ENCODE results near the gene TSPAN6. TPM values are rescaled to one million over a fixed set of nuclear protein-coding genes. Genes with fewer than 3 reads are reported as not detected.

TSPAN6 gene
- total RNA-seq, result not detected in 2 replicates

DNA sequence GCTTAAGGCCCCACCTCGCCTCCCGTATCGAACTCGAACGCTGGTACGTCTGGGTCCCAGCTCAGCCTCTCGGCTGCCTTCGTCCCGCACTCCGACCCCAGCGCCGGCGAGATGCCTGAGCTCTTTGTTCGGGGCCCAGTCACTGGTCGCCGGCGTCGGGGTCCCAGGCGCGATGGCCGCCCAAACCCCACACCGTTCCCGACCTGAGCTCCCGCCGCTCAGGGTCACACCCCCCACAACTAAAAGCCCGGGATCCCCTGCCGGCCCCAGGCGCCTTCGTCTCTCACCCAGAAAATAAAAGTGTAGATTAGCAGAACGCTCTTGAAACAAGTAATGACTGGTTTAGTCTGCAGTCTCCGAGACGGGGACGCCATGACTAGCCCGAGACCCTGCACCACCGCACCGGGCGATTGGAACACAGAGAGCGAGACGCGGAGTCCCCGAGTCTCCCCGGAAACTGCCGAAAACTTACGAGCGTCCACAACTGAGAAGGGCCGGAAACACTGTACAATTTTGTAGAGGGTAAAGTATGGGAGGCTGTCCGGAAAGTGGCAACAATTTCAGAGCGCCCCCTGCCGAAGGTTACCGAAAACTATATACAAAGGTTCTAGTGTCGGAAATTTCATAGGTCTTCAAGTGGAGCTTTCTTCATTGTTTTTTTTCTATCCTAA lies at the start of gene TSPAN6:
Gene TSPAN6, minus strand, starts transcription at position 486 of the 671 bp plus-strand sequence. Its CDS starts 112 bp downstream, at position 374.
- intact Hi-C loops (cut with micrococcal nuclease), result loop anchor here (1.0 kb wide), 1 partner anchor 124 kb away; no protein-coding TSS in a partner anchor

DNA sequence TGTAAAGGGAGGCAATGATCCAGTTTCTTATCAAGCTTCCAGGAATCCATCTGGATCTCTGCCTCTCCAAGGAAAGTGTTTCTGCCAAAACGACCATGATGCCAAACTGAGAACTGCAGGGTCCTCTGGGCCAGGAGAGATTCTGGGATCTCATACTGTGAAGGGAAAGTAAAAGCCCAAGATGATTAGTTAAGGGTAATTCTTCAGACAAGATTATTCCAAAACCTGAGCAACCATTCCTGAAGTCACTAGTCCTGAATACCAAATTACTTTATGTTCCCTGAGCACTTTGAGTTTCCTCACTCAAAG lies 49.3 kb upstream of the TSPAN6 start:
- intact Hi-C loops (cut with micrococcal nuclease), result loop anchor here (1.0 kb wide), 2 partner anchors 82 to 601 kb away; no protein-coding TSS in a partner anchor

DNA sequence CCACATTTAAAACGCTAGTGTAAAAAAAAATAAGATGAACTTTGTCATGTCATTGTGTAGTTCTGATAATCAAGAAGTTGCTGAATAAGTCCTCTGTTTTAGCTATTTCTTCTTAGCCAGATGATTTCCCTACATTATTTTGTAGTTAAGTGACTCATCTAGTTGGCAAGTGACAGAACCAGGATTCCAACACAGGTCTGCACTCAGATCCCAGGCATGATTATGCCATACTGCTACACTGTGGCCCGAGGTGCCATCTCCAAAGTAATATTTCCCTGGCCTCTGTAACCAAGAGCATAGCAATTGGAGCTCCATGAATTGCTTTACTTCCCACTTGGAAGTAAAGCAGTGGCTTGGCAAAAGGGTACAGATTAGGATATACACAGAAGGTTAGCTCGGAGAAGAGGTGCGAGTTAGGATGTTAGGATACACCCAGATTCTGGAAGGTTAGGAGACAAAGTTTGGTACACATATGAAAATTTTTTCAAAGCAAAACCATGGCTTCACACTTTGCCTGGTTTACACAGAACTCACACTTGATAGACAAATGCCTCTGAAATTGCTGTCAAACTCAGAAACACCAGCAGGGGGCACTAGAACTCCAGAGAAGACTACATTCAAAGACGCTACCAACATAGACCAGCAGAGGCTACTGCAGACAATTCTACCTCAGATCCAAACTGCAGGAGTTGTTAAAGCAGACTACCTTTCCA lies 48.8 kb upstream of the TSPAN6 start:
- intact Hi-C loops (cut with micrococcal nuclease), result loop anchor here (1.0 kb wide), 2 partner anchors 83 to 602 kb away; no protein-coding TSS in a partner anchor

DNA sequence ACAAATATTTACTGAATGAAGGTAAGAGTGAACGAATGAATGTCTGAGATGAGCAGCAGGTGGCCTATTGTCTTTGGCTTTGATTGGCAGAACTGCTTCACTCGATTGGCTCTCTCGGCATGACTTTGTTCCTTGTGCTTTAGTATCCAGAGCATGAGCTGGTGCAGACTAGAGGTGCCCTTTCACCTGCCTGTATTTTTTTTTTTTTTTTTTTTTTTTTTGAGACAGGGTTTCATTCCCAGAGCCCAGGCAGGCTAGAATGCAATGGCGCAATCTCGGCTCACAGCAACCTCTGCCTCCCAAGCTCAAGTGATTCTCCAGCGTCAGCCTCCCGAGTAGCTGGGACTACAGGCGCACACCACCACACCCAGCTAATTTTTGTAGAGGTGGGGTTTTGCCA lies 46.3 kb upstream of the TSPAN6 start:
- intact Hi-C loops (cut with micrococcal nuclease), result no loop called here

DNA sequence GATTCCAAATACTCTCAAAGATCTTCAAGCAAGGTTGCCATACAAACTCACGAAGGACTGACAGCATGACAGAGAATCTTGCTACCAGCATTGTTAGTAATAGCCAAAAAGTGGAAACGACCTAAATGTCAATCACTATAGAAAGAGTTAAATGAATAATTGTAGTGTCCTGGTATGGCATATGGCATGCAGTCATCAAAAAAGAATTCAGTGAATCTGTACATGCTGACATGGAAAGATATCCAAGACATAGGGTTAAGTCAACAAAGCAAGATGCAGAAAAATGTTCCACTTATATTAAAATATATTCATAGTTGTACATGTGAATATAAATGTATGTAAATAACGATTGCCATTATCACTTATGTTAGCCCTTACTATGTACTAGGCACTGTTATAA lies 45.0 kb upstream of the TSPAN6 start:
- intact Hi-C loops (cut with micrococcal nuclease), result no loop called here

GRCh38 chrX:100680756-100681155 lies 44.1 kb upstream of the TSPAN6 start:
- intact Hi-C loops (cut with micrococcal nuclease), result no loop called here

DNA sequence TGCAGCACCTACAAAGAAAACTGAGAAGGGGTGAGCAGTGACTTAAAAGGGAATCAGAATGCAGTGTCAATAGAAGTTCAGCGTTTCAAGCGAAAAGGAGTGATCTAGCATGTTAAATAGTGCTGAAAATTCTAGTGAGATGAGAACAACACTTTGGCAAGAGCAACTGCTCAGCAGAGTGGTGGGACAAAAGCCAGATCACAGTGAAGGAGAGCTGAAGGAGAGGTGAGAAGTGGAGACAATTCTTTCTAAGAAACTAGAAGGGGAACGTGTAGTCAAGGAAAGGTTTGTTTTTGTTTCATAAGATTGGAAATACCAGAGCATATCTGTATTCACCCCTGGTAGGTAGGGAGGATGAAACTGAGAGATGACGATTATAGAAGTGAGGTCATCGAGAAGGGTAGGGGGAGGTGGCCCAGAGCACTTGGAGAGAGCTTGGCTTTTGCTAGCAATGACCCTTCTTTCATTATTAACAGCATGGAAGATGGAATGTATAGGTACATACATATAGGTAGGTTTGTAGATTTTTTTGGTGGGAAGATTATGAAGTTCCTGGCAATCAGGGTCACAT lies 41.1 kb upstream of the TSPAN6 start:
- intact Hi-C loops (cut with micrococcal nuclease), result no loop called here

GRCh38 chrX:100674705-100675104 lies 38.1 kb upstream of the TSPAN6 start:
- intact Hi-C loops (cut with micrococcal nuclease), result no loop called here

GRCh38 chrX:100673397-100673953 lies 36.9 kb upstream of the TSPAN6 start:
- intact Hi-C loops (cut with micrococcal nuclease), result no loop called here

DNA sequence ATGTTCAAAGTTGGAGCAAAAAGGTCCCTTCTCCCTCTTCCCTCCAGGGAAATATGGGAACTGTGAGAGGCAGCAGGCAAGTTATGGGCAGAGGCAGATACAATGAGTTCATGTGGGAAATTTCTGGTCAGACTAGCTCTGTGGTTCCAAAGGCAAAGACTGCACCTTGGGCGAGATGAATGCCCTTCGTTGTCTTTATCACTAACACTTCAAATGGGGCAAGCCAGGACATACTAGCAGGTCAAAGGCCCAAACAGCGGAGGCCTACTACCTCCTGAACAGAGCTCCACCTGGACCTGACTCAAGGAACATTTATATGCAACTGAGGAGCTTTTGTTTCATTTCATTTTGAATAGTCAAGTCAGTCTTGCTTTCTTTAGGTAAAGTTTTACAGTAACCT lies 36.4 kb upstream of the TSPAN6 start:
- intact Hi-C loops (cut with micrococcal nuclease), result no loop called here

- intact Hi-C loops (cut with micrococcal nuclease), result no loop called here
These were observed 27.0 kb upstream of the TSPAN6 start for GRCh38 chrX:100663642-100664041.

DNA sequence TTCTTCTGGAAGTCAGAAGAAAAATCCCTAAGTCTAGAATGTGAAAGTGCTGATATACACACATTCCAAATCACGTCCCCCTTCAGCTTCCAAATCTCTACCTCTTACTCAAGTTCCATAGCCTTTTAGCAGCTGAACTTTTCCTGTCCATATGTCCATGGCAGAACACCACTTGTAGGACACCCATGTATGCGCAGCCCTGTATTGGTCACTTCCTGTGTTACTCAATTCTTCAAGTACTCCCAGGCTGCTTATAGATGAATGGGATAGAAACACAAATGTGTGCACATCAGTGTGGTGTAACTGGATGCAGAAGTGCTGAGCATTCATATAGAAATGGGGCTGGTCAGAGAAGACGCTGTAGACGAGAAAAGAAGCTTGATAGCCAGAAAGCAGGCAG lies 26.2 kb upstream of the TSPAN6 start:
- intact Hi-C loops (cut with micrococcal nuclease), result no loop called here

GRCh38 chrX:100662170-100662569 lies 25.6 kb upstream of the TSPAN6 start:
- intact Hi-C loops (cut with micrococcal nuclease), result no loop called here

GRCh38 chrX:100659431-100660137 lies 23.0 kb upstream of the TSPAN6 start:
- intact Hi-C loops (cut with micrococcal nuclease), result no loop called here

- intact Hi-C loops (cut with micrococcal nuclease), result no loop called here
These were observed 22.4 kb upstream of the TSPAN6 start for GRCh38 chrX:100658941-100659381.

DNA sequence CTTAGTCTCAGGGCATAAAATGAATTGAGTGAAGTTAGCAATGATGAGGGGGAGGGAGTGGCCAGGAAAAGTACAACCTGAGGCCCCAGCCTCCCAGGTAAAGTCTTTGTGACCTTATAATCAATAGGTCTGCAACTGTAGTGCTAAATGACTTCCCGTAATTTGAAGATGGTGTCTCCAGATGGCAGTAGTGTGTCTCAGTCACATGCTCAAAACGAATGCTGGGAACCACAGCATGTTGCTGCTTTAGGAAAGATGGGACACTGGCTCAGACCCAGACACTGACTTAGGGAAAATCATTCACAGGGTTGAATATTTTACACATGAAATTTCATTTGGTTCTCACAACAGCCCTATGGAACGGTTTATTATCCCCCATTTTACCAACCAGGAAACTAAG lies 17.7 kb upstream of the TSPAN6 start:
- intact Hi-C loops (cut with micrococcal nuclease), result no loop called here

DNA sequence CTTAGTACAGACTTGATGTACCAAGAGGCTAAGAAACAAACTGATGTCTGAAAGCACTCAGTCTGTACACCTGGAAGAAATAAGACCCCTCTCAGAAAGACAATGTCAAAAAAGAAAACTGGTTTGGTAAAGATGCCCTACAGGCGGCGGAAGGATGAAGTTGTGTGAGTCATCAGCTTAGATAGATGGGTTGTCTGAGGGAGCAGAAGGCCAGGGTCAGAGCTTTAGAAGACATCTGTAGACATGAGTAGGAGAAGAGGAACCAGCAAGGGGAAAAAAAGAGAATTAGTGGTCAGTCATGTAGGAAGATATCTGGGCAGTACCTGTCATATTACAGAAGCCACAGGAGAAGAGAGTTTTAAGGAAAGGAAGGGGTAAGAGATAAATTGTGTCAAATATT lies 15.7 kb upstream of the TSPAN6 start:
- intact Hi-C loops (cut with micrococcal nuclease), result no loop called here

DNA sequence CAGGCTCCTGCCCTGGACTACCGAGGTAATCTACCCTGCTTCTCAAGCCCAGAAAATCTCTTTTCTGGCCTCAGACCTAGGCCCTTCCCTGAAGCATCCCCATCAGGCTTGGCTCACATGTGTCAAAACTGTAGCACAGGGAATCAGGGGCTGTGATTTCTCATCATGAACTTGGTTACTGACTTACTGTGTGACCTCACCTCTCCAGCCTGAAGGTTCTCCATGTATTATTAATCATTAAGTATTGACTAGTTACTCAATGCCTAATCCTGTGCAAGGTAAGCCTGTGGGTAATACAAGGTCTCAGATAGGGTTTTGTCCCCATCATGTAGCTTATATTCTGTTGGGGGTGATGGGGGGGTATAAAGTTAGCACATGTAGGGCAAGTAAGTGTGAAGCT lies 14.2 kb upstream of the TSPAN6 start:
- intact Hi-C loops (cut with micrococcal nuclease), result no loop called here

GRCh38 chrX:100649550-100650356 lies 13.1 kb upstream of the TSPAN6 start:
- intact Hi-C loops (cut with micrococcal nuclease), result no loop called here

DNA sequence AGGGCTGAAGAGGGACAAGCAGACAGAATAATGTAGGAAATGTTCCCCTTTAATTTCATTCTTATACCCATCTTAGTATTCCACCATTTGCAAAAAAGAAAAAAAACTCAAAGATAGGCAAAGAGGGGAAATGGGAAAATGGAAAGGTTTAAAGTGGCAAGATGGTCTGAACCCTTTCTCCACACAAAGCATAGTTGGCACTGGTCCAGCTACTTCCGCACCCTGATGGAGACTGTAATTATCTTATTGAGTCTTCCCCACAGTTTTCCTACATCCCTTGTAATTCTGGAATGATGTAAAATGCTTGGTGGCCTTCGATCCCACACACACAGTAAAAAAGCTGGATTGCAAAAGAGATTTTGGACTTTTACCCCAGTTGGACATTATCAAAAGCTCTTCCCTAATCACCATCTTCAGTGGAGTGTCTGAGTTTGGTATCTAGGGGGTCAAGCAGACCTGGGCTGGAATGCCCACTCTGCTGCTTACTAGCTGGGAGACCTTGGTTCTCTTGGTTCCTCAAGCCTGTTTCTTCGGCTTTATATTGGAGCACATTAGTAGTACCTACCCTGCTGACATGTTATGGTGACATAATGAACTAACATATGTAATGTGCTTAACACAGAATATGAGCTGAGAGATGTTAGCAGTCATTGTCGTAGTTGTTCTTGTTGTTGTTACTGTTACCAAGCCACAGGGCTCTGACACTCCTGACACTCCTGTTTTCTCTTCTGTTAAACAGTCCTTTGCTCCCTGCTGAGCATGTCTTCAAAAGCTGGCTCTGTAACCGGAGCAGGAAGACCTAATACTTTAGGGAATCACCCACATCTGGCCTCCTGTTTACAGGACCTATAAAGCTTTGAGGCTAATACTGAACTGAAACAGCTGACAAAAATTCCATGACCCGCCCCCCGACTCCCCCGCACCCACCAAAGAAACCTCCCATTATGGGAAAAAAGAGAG lies 12.1 kb upstream of the TSPAN6 start:
- intact Hi-C loops (cut with micrococcal nuclease), result no loop called here
